GM12878 (cell line): ENCODE results near the gene KIAA1328. TPM values are rescaled to one million over a fixed set of nuclear protein-coding genes. Genes with fewer than 3 reads are reported as not detected.

Source experiments
- ATAC-seq: fragments of 200-7000 bp; cut with Tn5 transposase; 3 replicates; pipeline ENCODE4 v1.9.1; 2020; ENCODE audit warnings: mild to moderate bottlenecking, moderate library complexity
- BruUV-seq: library from RNA; stranded (reverse); fragments of 400-500 nt; replicated peaks from 2 replicates; lab custom pipeline; 2021; lab: Mats Ljungman, UMichigan
- CTCF ChIA-PET: fragments of 300-600 bp; sonication (Branson Sonifier 250); formaldehyde crosslinking; extraction: SDS; loops from one replicate; lab custom pipeline; 2021; ENCODE audit warnings: inconsistent platforms; lab: Yijun Ruan, JAX
- POLR2A ChIA-PET: fragments of 350-600 bp; formaldehyde crosslinking; extraction: SDS; loops from one replicate; lab custom pipeline; 2021; ENCODE audit warnings: inconsistent platforms; lab: Charles Lee
- RAD21 ChIA-PET: fragments of 300-600 bp; sonication (Branson Sonifier 250); formaldehyde crosslinking; loops from one replicate; lab custom pipeline; 2023; ENCODE audit warnings: antibody characterized with exemption; ENCODE audit not compliant: unreplicated experiment; lab: Charles Lee
- SMC1A ChIA-PET: fragments of 300-600 bp; sonication (Branson Sonifier 250); formaldehyde crosslinking; loops from one replicate; lab custom pipeline; 2023; ENCODE audit not compliant: unreplicated experiment, uncharacterized antibody; lab: Charles Lee
- DNase-seq: peaks from one replicate; pipeline ENCODE4 v3.0.0-alpha.2; 2011; ENCODE audit warnings: low read depth, low spot score
- FAIRE-seq: peaks from 3 replicates; lab custom pipeline; 2011; peaks lifted over from hg19 to GRCh38; lab: Jason Lieb, UNC
- H2AFZ ChIP-seq: 2 replicates; pipeline ENCODE4 v1.6.0; 2011; ENCODE audit warnings: low read depth, low read length, control low read depth; ENCODE audit not compliant: control insufficient read depth
- H3K27ac ChIP-seq: 2 replicates; pipeline ENCODE4 v1.5.1; 2011; ENCODE audit warnings: control low read depth; ENCODE audit not compliant: control insufficient read depth, insufficient read depth
- H3K27me3 ChIP-seq, 2 experiments: replicated peaks in 1 of 2; 2 replicates each; pipeline versions ENCODE4 v1.6.0 to v1.6.1; 2011; ENCODE audit warnings: low read length in 1 of 2; ENCODE audit not compliant: control insufficient read depth in 2 of 2, insufficient read depth in 2 of 2
- H3K36me3 ChIP-seq, 2 experiments: 2 replicates each; pipeline ENCODE4 v1.5.1; 2011; ENCODE audit warnings: low read length in 1 of 2; ENCODE audit not compliant: control insufficient read depth in 2 of 2, insufficient read depth in 2 of 2
- H3K4me1 ChIP-seq: 2 replicates; pipeline ENCODE4 v1.6.1; 2011; ENCODE audit warnings: mild to moderate bottlenecking, low read length, moderate library complexity, mixed read lengths; ENCODE audit not compliant: control insufficient read depth, insufficient read depth
- H3K4me2 ChIP-seq: 2 replicates; pipeline ENCODE4 v1.6.0; 2011; ENCODE audit warnings: control low read depth; ENCODE audit not compliant: control insufficient read depth, insufficient read depth
- H3K4me3 ChIP-seq: fragments of 200-600 bp; sonication (generic); 2 replicates; pipeline ENCODE4 v1.5.1; 2016
- H3K79me2 ChIP-seq: 2 replicates; pipeline ENCODE4 v1.6.0; 2011; ENCODE audit warnings: low read length; ENCODE audit not compliant: control insufficient read depth, insufficient read depth
- H3K9ac ChIP-seq: 2 replicates; pipeline ENCODE4 v1.8.0; 2011; ENCODE audit warnings: low read length, control low read depth, mixed read lengths; ENCODE audit not compliant: control insufficient read depth, insufficient read depth
- H3K9me3 ChIP-seq: replicated peaks from 3 replicates; pipeline ENCODE4 v1.5.1; 2011; ENCODE audit warnings: mild to moderate bottlenecking, low read length; ENCODE audit not compliant: control insufficient read depth, insufficient read depth
- H4K20me1 ChIP-seq: 2 replicates; pipeline ENCODE4 v1.6.0; 2011; ENCODE audit not compliant: control insufficient read depth, insufficient read depth
- ASH2L ChIP-seq: fragments of 300-600, 200-600 bp; sonication (generic); IDR thresholded peaks from 2 replicates; pipeline ENCODE4 v1.6.1; 2017; ENCODE audit warnings: low read depth, mild to moderate bottlenecking, borderline replicate concordance
- CBFB ChIP-seq: IDR thresholded peaks from 2 replicates; pipeline ENCODE4 v1.6.1; 2016; ENCODE audit warnings: antibody characterized with exemption, low read depth
- CEBPB ChIP-seq, 2 experiments: fragments of 150-350 bp in 1 of 2; IDR thresholded peaks; 2 replicates each; pipeline ENCODE4 v1.6.1; 2012 to 2014; ENCODE audit warnings: low read depth in 2 of 2, low read length in 2 of 2, borderline replicate concordance in 1 of 2, inconsistent platforms in 1 of 2
- CHD2 ChIP-seq: IDR thresholded peaks from 2 replicates; pipeline ENCODE4 v1.6.1; 2011; ENCODE audit warnings: low read depth, low read length, improper control_type of control experiment, borderline replicate concordance
- FOS ChIP-seq: IDR thresholded peaks from 3 replicates; pipeline ENCODE4 v1.6.1; 2011; ENCODE audit warnings: borderline replicate concordance; ENCODE audit not compliant: insufficient read length; ENCODE audit errors: extremely low read depth
- HDAC6 ChIP-seq: fragments of 200-600 bp; sonication (generic); IDR thresholded peaks from one replicate; pipeline ENCODE4 v1.8.0; 2017; ENCODE audit warnings: antibody characterized with exemption; ENCODE audit not compliant: unreplicated experiment
- IKZF1 ChIP-seq: fragments of 450-650 bp; conservative IDR thresholded peaks from 2 replicates; pipeline ENCODE4 v1.6.1; 2017; ENCODE audit warnings: antibody characterized with exemption, mild to moderate bottlenecking
- KAT2A ChIP-seq: conservative IDR thresholded peaks from 2 replicates; pipeline ENCODE4 v1.6.1; 2011; ENCODE audit warnings: low read depth, low read length; ENCODE audit not compliant: control insufficient read depth
- MYB ChIP-seq: fragments of 150-350 bp; IDR thresholded peaks from 2 replicates; pipeline ENCODE4 v1.6.1; 2014; ENCODE audit warnings: mild to moderate bottlenecking, low read depth, low read length, borderline replicate concordance
- PML ChIP-seq: IDR thresholded peaks from 2 replicates; pipeline ENCODE4 v1.6.1; 2012; ENCODE audit warnings: low read length, inconsistent platforms
- POLR2A ChIP-seq: IDR thresholded peaks from 2 replicates; pipeline ENCODE4 v1.6.1; 2011; ENCODE audit warnings: low read depth, mild to moderate bottlenecking, low read length
- RAD21 ChIP-seq: IDR thresholded peaks from 2 replicates; pipeline ENCODE4 v1.6.1; 2011; ENCODE audit warnings: mild to moderate bottlenecking, low read depth, low read length, moderate library complexity; ENCODE audit not compliant: insufficient read depth
- SIN3A ChIP-seq: IDR thresholded peaks from 2 replicates; pipeline ENCODE4 v1.6.1; 2012; ENCODE audit warnings: low read depth, low read length, improper control_type of control experiment
- WGBS: methylation state at CpG from one replicate; pipeline ENCODE4 v1.1.6; 2016; ENCODE audit warnings: low lambda C conversion rate; ENCODE audit not compliant: insufficient replicate concordance, insufficient coverage; ENCODE audit errors: missing lambda C conversion rate; 5-methylcytosine and 5-hydroxymethylcytosine counted together
- in situ Hi-C: fragments of 300-500 bp; cut with MboI; formaldehyde crosslinking; loops from 9 replicates; pipeline ENCODE4 v1.14.3; 2018; ENCODE audit warnings: mixed read lengths
- intact Hi-C: fragments of 100-400 bp; cut with micrococcal nuclease; formaldehyde crosslinking; loops from one replicate; pipeline ENCODE4 v1.14.2; 2022; ENCODE audit not compliant: unreplicated experiment
- polyA plus RNA-seq, 11 experiments: library from polyadenylated mRNA; depleted of rRNA in 4 of 11; unstranded in 6 of 11; stranded (reverse) in 5 of 11; fragments of >200 nt; fragmentation: Nextera tagmentation in 4 of 11; fragmentation: Illumina TruSeq in 1 of 11; extraction: Ambion mirVana in 4 of 11; extraction: Trizol in 1 of 11; gene quantifications; 1 replicate in 1 of 11; 2 replicates in 10 of 11; pipeline versions ENCODE4 v1.2.1 to v1.2.3, GENCODE V29; 2011 to 2016; ENCODE audit warnings: inconsistent platforms in 2 of 11, missing spikeins in 2 of 11, low read depth in 1 of 11
- total RNA-seq, 4 experiments: library from RNA; depleted of rRNA in 3 of 4; stranded (reverse); fragments of >200 nt in 3 of 4; fragmentation: Illumina TruSeq in 1 of 4; extraction: Trizol in 1 of 4; gene quantifications; 2 replicates each; pipeline versions ENCODE4 v1.2.1 to v1.2.3, GENCODE V29; 2013 to 2021
- TF ChIP-seq, protein P1 (sequence below): fragments of 450-650 bp; conservative IDR thresholded peaks from 2 replicates; pipeline ENCODE4 v1.6.1; 2017; ENCODE audit warnings: mild to moderate bottlenecking, moderate library complexity
- TF ChIP-seq, protein P2 (sequence below): fragments of 450-650 bp; IDR thresholded peaks from 2 replicates; pipeline ENCODE4 v1.6.1; 2017; ENCODE audit warnings: mild to moderate bottlenecking
- TF ChIP-seq, protein P3 (sequence below): fragments of 450-650 bp; formaldehyde crosslinking; IDR thresholded peaks from 2 replicates; pipeline ENCODE4 v1.5.0; 2022; ENCODE audit warnings: mild to moderate bottlenecking, missing genetic modification characterization

Gene KIAA1328
- total and polyA plus RNA-seq, 10 of the 15 experiments (the other 5 are each of a cell fraction or from before 2014, with no cell fraction given), result 3.1 to 7.1 (median 4.6) TPM

DNA sequence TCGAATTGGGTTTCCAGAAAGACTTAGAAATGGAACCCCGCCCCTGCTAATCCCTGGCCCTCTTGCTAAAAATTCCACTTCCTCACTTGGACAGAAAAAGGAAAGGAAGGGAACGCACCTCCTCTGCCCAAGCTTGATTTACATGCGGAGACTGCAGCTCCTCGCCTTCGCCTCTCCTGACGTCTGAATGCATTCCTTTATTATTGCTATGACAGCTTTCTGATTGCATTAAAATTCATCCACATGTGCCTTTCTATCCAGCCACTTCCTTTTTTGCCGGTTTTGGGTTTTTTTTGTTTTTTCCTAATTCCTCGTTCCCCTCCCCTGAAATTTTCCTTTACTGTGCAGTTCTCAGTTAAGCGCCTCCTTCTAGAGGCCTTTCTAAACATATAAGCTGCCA is 448.9 kb downstream of the KIAA1328 start:
- H3K27me3 ChIP-seq, result no peaks in the 10 kb centered on the region; a peak in 2 of 4 replicates

More for the DNA sequence above, 448.9 kb downstream of the KIAA1328 start:
- Histone ChIP-seq H3K9me3 (no peaks in the 10 kb centered on the region; the same call in 2 of the 3 replicates), H3K4me1 (no peaks in the 10 kb centered on the region), H2AFZ (no peak overlapping the region), H3K79me2 (no peaks in the 10 kb centered on the region), H3K36me3 (no peaks in the 10 kb centered on the region), H3K27ac (no peak overlapping the region), H4K20me1 (no peaks in the 10 kb centered on the region), H3K4me2 (no peak overlapping the region), H3K9ac (no peak overlapping the region), H3K4me3 (no peak overlapping the region)
- DNase-seq, result no peak
- in situ Hi-C loops (no loop called here), intact Hi-C loops (no loop called here)
- ATAC-seq, result no peak
- no TSS peak for BruUV-seq
- FAIRE-seq, result no peak
- ChIA-PET SMC1A (no interaction called here), RAD21 (no interaction called here), CTCF (no interaction called here), POLR2A (no interaction called here)
- TF ChIP-seq, protein P1, sequence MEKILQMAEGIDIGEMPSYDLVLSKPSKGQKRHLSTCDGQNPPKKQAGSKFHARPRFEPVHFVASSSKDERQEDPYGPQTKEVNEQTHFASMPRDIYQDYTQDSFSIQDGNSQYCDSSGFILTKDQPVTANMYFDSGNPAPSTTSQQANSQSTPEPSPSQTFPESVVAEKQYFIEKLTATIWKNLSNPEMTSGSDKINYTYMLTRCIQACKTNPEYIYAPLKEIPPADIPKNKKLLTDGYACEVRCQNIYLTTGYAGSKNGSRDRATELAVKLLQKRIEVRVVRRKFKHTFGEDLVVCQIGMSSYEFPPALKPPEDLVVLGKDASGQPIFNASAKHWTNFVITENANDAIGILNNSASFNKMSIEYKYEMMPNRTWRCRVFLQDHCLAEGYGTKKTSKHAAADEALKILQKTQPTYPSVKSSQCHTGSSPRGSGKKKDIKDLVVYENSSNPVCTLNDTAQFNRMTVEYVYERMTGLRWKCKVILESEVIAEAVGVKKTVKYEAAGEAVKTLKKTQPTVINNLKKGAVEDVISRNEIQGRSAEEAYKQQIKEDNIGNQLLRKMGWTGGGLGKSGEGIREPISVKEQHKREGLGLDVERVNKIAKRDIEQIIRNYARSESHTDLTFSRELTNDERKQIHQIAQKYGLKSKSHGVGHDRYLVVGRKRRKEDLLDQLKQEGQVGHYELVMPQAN, result no peak
- no peak for TF ChIP-seq CBFB
- no peak for TF ChIP-seq ASH2L
- no peak for TF ChIP-seq FOS
- TF ChIP-seq IKZF1, result no peak
- no peak for TF ChIP-seq CEBPB (IDR thresholded peaks at IDR 0.05; ENCODE audit: borderline replicate concordance in 1 of 2, low read depth in 2 of 2, low read length in 2 of 2)
- no peak for TF ChIP-seq KAT2A
- TF ChIP-seq SIN3A, result no peak
- TF ChIP-seq, protein P2, sequence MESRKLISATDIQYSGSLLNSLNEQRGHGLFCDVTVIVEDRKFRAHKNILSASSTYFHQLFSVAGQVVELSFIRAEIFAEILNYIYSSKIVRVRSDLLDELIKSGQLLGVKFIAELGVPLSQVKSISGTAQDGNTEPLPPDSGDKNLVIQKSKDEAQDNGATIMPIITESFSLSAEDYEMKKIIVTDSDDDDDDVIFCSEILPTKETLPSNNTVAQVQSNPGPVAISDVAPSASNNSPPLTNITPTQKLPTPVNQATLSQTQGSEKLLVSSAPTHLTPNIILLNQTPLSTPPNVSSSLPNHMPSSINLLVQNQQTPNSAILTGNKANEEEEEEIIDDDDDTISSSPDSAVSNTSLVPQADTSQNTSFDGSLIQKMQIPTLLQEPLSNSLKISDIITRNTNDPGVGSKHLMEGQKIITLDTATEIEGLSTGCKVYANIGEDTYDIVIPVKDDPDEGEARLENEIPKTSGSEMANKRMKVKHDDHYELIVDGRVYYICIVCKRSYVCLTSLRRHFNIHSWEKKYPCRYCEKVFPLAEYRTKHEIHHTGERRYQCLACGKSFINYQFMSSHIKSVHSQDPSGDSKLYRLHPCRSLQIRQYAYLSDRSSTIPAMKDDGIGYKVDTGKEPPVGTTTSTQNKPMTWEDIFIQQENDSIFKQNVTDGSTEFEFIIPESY, result no peak
- TF ChIP-seq MYB, result no peak
- TF ChIP-seq HDAC6, result no peak
- TF ChIP-seq PML, result no peak
- TF ChIP-seq, protein P3, sequence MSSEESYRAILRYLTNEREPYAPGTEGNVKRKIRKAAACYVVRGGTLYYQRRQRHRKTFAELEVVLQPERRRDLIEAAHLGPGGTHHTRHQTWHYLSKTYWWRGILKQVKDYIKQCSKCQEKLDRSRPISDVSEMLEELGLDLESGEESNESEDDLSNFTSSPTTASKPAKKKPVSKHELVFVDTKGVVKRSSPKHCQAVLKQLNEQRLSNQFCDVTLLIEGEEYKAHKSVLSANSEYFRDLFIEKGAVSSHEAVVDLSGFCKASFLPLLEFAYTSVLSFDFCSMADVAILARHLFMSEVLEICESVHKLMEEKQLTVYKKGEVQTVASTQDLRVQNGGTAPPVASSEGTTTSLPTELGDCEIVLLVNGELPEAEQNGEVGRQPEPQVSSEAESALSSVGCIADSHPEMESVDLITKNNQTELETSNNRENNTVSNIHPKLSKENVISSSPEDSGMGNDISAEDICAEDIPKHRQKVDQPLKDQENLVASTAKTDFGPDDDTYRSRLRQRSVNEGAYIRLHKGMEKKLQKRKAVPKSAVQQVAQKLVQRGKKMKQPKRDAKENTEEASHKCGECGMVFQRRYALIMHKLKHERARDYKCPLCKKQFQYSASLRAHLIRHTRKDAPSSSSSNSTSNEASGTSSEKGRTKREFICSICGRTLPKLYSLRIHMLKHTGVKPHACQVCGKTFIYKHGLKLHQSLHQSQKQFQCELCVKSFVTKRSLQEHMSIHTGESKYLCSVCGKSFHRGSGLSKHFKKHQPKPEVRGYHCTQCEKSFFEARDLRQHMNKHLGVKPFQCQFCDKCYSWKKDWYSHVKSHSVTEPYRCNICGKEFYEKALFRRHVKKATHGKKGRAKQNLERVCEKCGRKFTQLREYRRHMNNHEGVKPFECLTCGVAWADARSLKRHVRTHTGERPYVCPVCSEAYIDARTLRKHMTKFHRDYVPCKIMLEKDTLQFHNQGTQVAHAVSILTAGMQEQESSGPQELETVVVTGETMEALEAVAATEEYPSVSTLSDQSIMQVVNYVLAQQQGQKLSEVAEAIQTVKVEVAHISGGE (CRISPR knock-in tag), result no peak
- no peak for TF ChIP-seq RAD21
- TF ChIP-seq POLR2A, result no peak
- no peak for TF ChIP-seq CHD2
- 17% methylated on average over 10 of the region's 10 CpGs for WGBS
